ENCODE data around the gene AURKAIP1. TPM values are rescaled to one million over a fixed set of nuclear protein-coding genes. Genes with fewer than 3 reads are reported as not detected.

AURKAIP1 gene
- total and polyA plus RNA-seq, 9 of the 15 experiments (the other 6 are each of a cell fraction or from before 2014, with no cell fraction given) = 7.8 to 478 (median 92.0) TPM

DNA sequence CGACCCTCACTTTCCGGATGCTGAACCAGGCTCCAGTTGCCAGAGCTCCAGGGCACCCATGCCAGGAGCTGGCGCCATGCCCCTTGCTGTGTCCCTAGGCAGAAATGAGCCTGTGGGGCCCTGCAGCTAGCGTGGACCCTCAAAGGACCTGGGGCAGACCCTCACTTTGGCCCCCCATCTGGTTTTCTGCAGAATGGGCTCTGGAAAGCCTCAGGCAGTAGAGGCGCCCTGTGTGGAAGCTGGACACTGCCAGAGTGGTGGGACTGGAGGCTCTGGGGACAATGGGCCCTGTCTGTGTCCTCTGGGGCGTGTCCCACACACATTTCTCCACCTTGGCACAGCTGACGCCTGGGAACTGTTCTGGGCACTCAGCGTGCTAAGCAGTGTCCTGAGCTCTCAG lies 6.3 kb upstream of the AURKAIP1 start (continued):
- TF ChIP-seq, protein P1, sequence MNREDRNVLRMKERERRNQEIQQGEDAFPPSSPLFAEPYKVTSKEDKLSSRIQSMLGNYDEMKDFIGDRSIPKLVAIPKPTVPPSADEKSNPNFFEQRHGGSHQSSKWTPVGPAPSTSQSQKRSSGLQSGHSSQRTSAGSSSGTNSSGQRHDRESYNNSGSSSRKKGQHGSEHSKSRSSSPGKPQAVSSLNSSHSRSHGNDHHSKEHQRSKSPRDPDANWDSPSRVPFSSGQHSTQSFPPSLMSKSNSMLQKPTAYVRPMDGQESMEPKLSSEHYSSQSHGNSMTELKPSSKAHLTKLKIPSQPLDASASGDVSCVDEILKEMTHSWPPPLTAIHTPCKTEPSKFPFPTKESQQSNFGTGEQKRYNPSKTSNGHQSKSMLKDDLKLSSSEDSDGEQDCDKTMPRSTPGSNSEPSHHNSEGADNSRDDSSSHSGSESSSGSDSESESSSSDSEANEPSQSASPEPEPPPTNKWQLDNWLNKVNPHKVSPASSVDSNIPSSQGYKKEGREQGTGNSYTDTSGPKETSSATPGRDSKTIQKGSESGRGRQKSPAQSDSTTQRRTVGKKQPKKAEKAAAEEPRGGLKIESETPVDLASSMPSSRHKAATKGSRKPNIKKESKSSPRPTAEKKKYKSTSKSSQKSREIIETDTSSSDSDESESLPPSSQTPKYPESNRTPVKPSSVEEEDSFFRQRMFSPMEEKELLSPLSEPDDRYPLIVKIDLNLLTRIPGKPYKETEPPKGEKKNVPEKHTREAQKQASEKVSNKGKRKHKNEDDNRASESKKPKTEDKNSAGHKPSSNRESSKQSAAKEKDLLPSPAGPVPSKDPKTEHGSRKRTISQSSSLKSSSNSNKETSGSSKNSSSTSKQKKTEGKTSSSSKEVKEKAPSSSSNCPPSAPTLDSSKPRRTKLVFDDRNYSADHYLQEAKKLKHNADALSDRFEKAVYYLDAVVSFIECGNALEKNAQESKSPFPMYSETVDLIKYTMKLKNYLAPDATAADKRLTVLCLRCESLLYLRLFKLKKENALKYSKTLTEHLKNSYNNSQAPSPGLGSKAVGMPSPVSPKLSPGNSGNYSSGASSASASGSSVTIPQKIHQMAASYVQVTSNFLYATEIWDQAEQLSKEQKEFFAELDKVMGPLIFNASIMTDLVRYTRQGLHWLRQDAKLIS (CRISPR knock-in tag; IDR thresholded peaks at IDR 0.05) = no peak
- no peak for TF ChIP-seq GABPB2 (CRISPR knock-in tag; conservative IDR thresholded peaks at IDR 0.05)
- TF ChIP-seq NFE2 (IDR thresholded peaks at IDR 0.05; ENCODE audit: low read depth) = no peak
- no peak for TF ChIP-seq ZNF23 (CRISPR knock-in tag; IDR thresholded peaks at IDR 0.05)
- TF ChIP-seq NFXL1 (CRISPR knock-in tag; IDR thresholded peaks at IDR 0.05) = no peak
- TF ChIP-seq, protein P2, sequence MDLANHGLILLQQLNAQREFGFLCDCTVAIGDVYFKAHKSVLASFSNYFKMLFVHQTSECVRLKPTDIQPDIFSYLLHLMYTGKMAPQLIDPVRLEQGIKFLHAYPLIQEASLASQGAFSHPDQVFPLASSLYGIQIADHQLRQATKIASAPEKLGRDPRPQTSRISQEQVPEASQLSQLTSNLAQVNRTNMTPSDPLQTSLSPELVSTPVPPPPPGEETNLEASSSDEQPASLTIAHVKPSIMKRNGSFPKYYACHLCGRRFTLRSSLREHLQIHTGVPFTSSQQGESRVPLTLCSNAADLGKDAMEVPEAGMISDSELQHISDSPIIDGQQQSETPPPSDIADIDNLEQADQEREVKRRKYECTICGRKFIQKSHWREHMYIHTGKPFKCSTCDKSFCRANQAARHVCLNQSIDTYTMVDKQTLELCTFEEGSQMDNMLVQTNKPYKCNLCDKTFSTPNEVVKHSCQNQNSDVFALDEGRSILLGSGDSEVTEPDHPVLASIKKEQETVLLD (IDR thresholded peaks at IDR 0.05) = no peak
- TF ChIP-seq ZNF133 (CRISPR knock-in tag; IDR thresholded peaks at IDR 0.05) = no peak
- TF ChIP-seq ZNF586 (CRISPR knock-in tag; conservative IDR thresholded peaks at IDR 0.05) = no peak

Measured in K562 (cell line).